Ishikawa (cell line): ENCODE data around the gene PAQR9.

Experiments used
- CEBPB ChIP-seq: IDR thresholded peaks from 2 replicates; pipeline ENCODE4 v1.6.1; 2012
- CREB1 ChIP-seq: IDR thresholded peaks from 2 replicates; pipeline ENCODE4 v1.6.1; 2012; ENCODE audit warnings: low read depth
- EGR1 ChIP-seq: IDR thresholded peaks from 2 replicates; pipeline ENCODE4 v1.6.1; 2012
- EP300 ChIP-seq: IDR thresholded peaks from 2 replicates; pipeline ENCODE4 v1.6.1; 2012; ENCODE audit warnings: borderline replicate concordance
- FOXM1 ChIP-seq: IDR thresholded peaks from 2 replicates; pipeline ENCODE4 v1.6.1; 2012; ENCODE audit warnings: low read depth, borderline replicate concordance
- MAX ChIP-seq: IDR thresholded peaks from 2 replicates; pipeline ENCODE4 v1.6.1; 2012
- NFIC ChIP-seq: IDR thresholded peaks from 2 replicates; pipeline ENCODE4 v1.6.1; 2012
- RAD21 ChIP-seq: IDR thresholded peaks from 2 replicates; pipeline ENCODE4 v1.6.1; 2012; ENCODE audit warnings: low read depth
- REST ChIP-seq: IDR thresholded peaks from 2 replicates; pipeline ENCODE4 v1.6.1; 2012; ENCODE audit warnings: low read depth, mild to moderate bottlenecking
- TAF1 ChIP-seq: IDR thresholded peaks from 2 replicates; pipeline ENCODE4 v1.6.1; 2012; ENCODE audit warnings: low read depth, mild to moderate bottlenecking
- TCF12 ChIP-seq: IDR thresholded peaks from 2 replicates; pipeline ENCODE4 v1.6.1; 2012; ENCODE audit warnings: low read depth
- USF1 ChIP-seq: IDR thresholded peaks from 2 replicates; pipeline ENCODE4 v1.6.1; 2012
- YY1 ChIP-seq: IDR thresholded peaks from 2 replicates; pipeline ENCODE4 v1.6.1; 2012; ENCODE audit warnings: low read depth
- ZBTB7A ChIP-seq: IDR thresholded peaks from 2 replicates; pipeline ENCODE4 v1.6.1; 2012; ENCODE audit warnings: low read depth

The PAQR9 gene

GRCh38 chr3:142993958-142994442 lies 30.5 kb upstream of the PAQR9 start:
- TF ChIP-seq FOXM1 (no peak), CEBPB (peak; percentile 66), RAD21 (peak; percentile 89)

- no peak for TF ChIP-seq EGR1
- TF ChIP-seq TAF1, result no peak
- TF ChIP-seq REST, result no peak
- no peak for TF ChIP-seq NFIC
- TF ChIP-seq FOXM1, result no peak
- no peak for TF ChIP-seq RAD21
- TF ChIP-seq USF1, result no peak
- no peak for TF ChIP-seq MAX
- no peak for TF ChIP-seq TCF12
- TF ChIP-seq CEBPB, result no peak
- TF ChIP-seq ZBTB7A, result no peak
- TF ChIP-seq YY1, result no peak
- no peak for TF ChIP-seq CREB1
These were observed 28.8 kb upstream of the PAQR9 start for GRCh38 chr3:142992323-142992722.

GRCh38 chr3:142990721-142991120 lies 27.2 kb upstream of the PAQR9 start:
- no peak for TF ChIP-seq TCF12
- TF ChIP-seq MAX, result no peak
- no peak for TF ChIP-seq YY1
- TF ChIP-seq ZBTB7A, result no peak
- TF ChIP-seq USF1, result no peak
- TF ChIP-seq TAF1, result no peak
- TF ChIP-seq EGR1, result no peak

GRCh38 chr3:142987707-142988106 lies 24.2 kb upstream of the PAQR9 start:
- TF ChIP-seq ZBTB7A (no peak), FOXM1 (no peak), NFIC (no peak)

- TF ChIP-seq NFIC, result no peak
- no peak for TF ChIP-seq FOXM1
- TF ChIP-seq TAF1, result no peak
- TF ChIP-seq RAD21, result peak; percentile 66
These were observed 23.7 kb upstream of the PAQR9 start for GRCh38 chr3:142987080-142987700.

- TF ChIP-seq ZBTB7A (no peak), EP300 (no peak), TAF1 (no peak), CEBPB (no peak), MAX (no peak), CREB1 (no peak), REST (no peak), RAD21 (no peak), TCF12 (no peak)
These were observed 20.8 kb upstream of the PAQR9 start for GRCh38 chr3:142984255-142984654.

GRCh38 chr3:142983318-142983717 lies 19.8 kb upstream of the PAQR9 start:
- TF ChIP-seq RAD21, result no peak
